Embryonic facial prominence (tissue), 1 donor: ENCODE results near the gene RXFP1.
A peak's percentile ranks its signal among the peaks of the same experiment; 100 is the strongest.

ENCODE experiments used
- DNase-seq: peaks from one replicate; pipeline ENCODE4 v3.0.0-alpha.2; 2016; ENCODE audit errors: extremely low spot score

RXFP1 gene

GRCh38 chr4:158541506-158541905, 19.8 kb downstream of the RXFP1 start:
- no peak for DNase-seq

GRCh38 chr4:158543191-158543590, 21.5 kb downstream of the RXFP1 start:
- DNase-seq: no peak

GRCh38 chr4:158544141-158544540, 22.5 kb downstream of the RXFP1 start:
- no peak for DNase-seq

GRCh38 chr4:158553364-158553763, 31.7 kb downstream of the RXFP1 start:
- DNase-seq: no peak

- no peak for DNase-seq
Measured at GRCh38 chr4:158560284-158560683, 38.6 kb downstream of the RXFP1 start.

GRCh38 chr4:158566860-158567259, 45.2 kb downstream of the RXFP1 start:
- DNase-seq: no peak

GRCh38 chr4:158571736-158572135, 50.1 kb downstream of the RXFP1 start:
- DNase-seq: no peak

- DNase-seq: no peak
Measured at GRCh38 chr4:158572608-158573007, 50.9 kb downstream of the RXFP1 start.

- no peak for DNase-seq
Measured at GRCh38 chr4:158578476-158578875, 56.8 kb downstream of the RXFP1 start.

- no peak for DNase-seq
Measured at GRCh38 chr4:158580064-158580463, 58.4 kb downstream of the RXFP1 start.

- no peak for DNase-seq
Measured at GRCh38 chr4:158581161-158581560, 59.5 kb downstream of the RXFP1 start.

- DNase-seq: no peak
Measured at GRCh38 chr4:158586881-158587280, 65.2 kb downstream of the RXFP1 start.

- no peak for DNase-seq
Measured at GRCh38 chr4:158588285-158588684, 66.6 kb downstream of the RXFP1 start.

- no peak for DNase-seq
Measured at GRCh38 chr4:158588777-158589176, 67.1 kb downstream of the RXFP1 start.

- DNase-seq: no peak
Measured at GRCh38 chr4:158590306-158590705, 68.6 kb downstream of the RXFP1 start.

- no peak for DNase-seq
Measured at GRCh38 chr4:158590824-158591223, 69.1 kb downstream of the RXFP1 start.

GRCh38 chr4:158597879-158598596, 76.4 kb downstream of the RXFP1 start:
- no peak for DNase-seq

- DNase-seq: no peak
Measured at GRCh38 chr4:158599150-158599549, 77.5 kb downstream of the RXFP1 start.

GRCh38 chr4:158599765-158600498, 78.2 kb downstream of the RXFP1 start:
- peak; percentile 24 for DNase-seq

GRCh38 chr4:158604369-158604768, 82.7 kb downstream of the RXFP1 start:
- DNase-seq: no peak

GRCh38 chr4:158605393-158605792, 83.7 kb downstream of the RXFP1 start:
- DNase-seq: no peak

GRCh38 chr4:158606969-158607368, 85.3 kb downstream of the RXFP1 start:
- DNase-seq: no peak

GRCh38 chr4:158609116-158609515, 87.4 kb downstream of the RXFP1 start:
- no peak for DNase-seq
